Left lung (tissue), 10 donors: ENCODE results near the gene HYI. TPM values are rescaled to one million over a fixed set of nuclear protein-coding genes. Genes with fewer than 3 reads are reported as not detected.

Source experiments
- ATAC-seq: fragments of 200-7000 bp; cut with Tn5 transposase; one replicate; pipeline ENCODE4 v1.9.1; 2020; ENCODE audit warnings: moderate library complexity
- DNase-seq, 4 donors: peaks; one replicate each; pipeline ENCODE4 v3.0.0-alpha.2; 2013 to 2020
- H3K27ac ChIP-seq, 2 donors: fragments of 200-600 bp; sonication (generic) in 1 of 2; one replicate each; pipeline versions ENCODE4 v1.5.0 to v1.8.0; 2020 to 2021
- H3K27me3 ChIP-seq, 2 donors: fragments of 200-600 bp; sonication (generic) in 1 of 2; one replicate each; pipeline versions ENCODE4 v1.5.0 to v1.8.0; 2020 to 2021
- H3K36me3 ChIP-seq, 2 donors: fragments of 200-600 bp; sonication (generic) in 1 of 2; one replicate each; pipeline versions ENCODE4 v1.5.0 to v1.8.0; 2020 to 2021
- H3K4me1 ChIP-seq, 2 donors: fragments of 200-600 bp; one replicate each; pipeline ENCODE4 v1.8.0; 2021
- H3K4me3 ChIP-seq, 2 donors: fragments of 200-600 bp; sonication (generic) in 1 of 2; one replicate each; pipeline versions ENCODE4 v1.5.0 to v1.8.0; 2020 to 2021; ENCODE audit warnings: mild to moderate bottlenecking in 1 of 2
- H3K9me3 ChIP-seq, 2 donors: fragments of 200-600 bp; sonication (generic) in 1 of 2; one replicate each; pipeline versions ENCODE4 v1.5.0 to v1.8.0; 2020 to 2021
- intact Hi-C, 2 donors: fragments of 100-400 bp; cut with DNase I; formaldehyde crosslinking; loops; one replicate each; pipeline versions ENCODE4 v1.11.2 to v1.14.2; 2022
- polyA plus RNA-seq, 6 donors: library from polyadenylated mRNA; unstranded; fragments of 120-200 nt; gene quantifications; one replicate each; pipeline ENCODE4 v1.2.1, GENCODE V29; 2013; ENCODE audit not compliant: insufficient read length in 6 of 6
- total RNA-seq, 2 donors: library from RNA; stranded (reverse); fragmentation: NEBNext Ultra II Directional; extraction: Animal tissue kit (Norgen Biotek cat#: 25700); gene quantifications; one replicate each; pipeline ENCODE4 v1.2.1, GENCODE V29; 2021
- TF ChIP-seq, protein P1 (sequence below), 2 donors: fragments of 200-600 bp; sonication (generic) in 1 of 2; IDR thresholded peaks; one replicate each; pipeline versions ENCODE4 v1.5.0 to v1.8.0; 2021; ENCODE audit warnings: antibody characterized with exemption in 2 of 2
- donor health status: DM: no; HTN: yes; CAD: no.
- donor health status: DM: no; HTN: no; CAD: no.

The HYI gene
- total and polyA plus RNA-seq, 8 donors = 42.5 to 60.2 (median 48.9) TPM

DNA sequence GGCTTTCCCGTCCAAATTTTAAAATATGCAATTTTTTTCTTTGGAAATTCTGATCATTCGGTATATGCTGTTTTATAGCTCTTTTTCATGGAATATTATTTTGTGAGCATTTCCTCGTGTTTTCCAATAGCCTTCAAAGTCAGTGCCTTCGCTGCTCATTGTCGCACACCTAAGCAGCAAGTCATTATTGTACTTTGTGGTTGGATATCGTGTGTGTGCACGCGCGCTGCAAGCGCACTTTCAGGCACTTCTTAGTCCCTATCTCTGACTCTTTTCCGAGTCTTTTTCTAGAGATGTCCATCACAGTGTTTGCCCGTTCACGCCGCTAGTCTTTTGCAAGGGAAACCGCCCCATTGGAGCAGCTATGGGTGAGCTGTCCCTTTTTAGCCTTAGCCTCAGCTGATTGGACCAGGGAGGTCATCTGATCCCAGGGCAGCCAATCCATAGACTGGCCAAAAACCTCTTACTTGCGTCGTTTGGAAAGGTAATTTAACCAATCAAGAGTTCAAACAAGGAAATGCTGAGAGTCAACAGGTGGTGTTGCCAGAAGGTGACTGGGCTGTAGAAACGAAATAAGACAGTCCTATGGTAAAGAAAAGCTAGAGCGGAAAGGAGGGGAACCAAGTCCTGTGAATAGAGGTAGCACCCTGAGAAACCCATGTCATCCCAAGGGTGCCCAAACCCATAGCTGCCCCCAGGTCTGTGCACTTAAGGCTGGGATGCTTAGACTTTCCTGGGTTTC, 710 bp upstream of the HYI start:
- peak overlapping the region; percentile 48 to 54 for H3K4me3 ChIP-seq
- peak overlapping the region; percentile 83 to 89 for H3K27ac ChIP-seq
- ATAC-seq (peak; percentile 89), DNase-seq (peak; percentile 53 to 84 (median 77))
- intact Hi-C loops = no loop called here
- TF ChIP-seq, protein P1, sequence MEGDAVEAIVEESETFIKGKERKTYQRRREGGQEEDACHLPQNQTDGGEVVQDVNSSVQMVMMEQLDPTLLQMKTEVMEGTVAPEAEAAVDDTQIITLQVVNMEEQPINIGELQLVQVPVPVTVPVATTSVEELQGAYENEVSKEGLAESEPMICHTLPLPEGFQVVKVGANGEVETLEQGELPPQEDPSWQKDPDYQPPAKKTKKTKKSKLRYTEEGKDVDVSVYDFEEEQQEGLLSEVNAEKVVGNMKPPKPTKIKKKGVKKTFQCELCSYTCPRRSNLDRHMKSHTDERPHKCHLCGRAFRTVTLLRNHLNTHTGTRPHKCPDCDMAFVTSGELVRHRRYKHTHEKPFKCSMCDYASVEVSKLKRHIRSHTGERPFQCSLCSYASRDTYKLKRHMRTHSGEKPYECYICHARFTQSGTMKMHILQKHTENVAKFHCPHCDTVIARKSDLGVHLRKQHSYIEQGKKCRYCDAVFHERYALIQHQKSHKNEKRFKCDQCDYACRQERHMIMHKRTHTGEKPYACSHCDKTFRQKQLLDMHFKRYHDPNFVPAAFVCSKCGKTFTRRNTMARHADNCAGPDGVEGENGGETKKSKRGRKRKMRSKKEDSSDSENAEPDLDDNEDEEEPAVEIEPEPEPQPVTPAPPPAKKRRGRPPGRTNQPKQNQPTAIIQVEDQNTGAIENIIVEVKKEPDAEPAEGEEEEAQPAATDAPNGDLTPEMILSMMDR (IDR thresholded peaks at IDR 0.05) = peak in 1 of 2 donors; percentile 11
- H3K36me3 ChIP-seq = peaks cover 0 to 29% of the 10 kb centered on the region in 2 donors
- peaks cover 0 to 14% of the 10 kb centered on the region in 2 donors for H3K4me1 ChIP-seq
- H3K27me3 ChIP-seq = no peaks in the 10 kb centered on the region
- no peaks in the 10 kb centered on the region for H3K9me3 ChIP-seq

DNA sequence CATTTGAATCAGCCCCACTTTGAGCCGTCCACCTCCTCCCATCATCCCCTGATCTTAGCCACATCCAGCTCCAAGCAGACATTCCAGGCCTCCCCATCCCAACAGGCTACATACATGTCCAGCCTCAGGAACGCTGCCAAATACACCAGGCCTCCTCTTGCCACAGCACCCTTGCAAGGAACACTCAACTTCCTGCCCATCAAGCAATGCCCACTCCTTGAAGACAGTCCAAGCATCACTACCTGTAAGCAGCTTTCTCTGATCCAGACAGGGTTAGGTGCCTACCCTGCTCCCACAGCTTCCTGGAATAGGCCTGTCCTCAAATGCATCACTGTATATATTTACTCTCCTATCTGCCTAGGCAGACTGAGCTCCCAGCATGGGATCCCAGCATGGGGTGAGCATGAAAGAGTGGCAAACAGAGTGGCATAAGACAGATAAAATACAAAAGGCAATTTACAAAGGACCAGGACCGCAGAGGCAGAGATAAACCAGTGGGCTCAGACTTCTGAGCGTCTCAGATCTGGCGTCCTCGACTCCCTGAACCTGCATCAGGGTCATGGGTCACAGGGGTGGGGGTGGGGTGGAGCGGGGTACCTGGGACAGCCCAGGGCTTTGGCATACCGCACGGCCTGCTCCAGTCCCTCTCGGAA, 816 bp downstream of the HYI start:
- peak; percentile 3 for ATAC-seq
- H3K27me3 ChIP-seq = no peaks in the 10 kb centered on the region
- peaks cover 5 to 44% of the 10 kb centered on the region in 2 donors for H3K36me3 ChIP-seq
- intact Hi-C loops = no loop called here
- peak overlapping the region; percentile 48 to 54 for H3K4me3 ChIP-seq
- no peaks in the 10 kb centered on the region for H3K9me3 ChIP-seq
- TF ChIP-seq, protein P1 (IDR thresholded peaks at IDR 0.05) = no peak
- peaks cover 0 to 14% of the 10 kb centered on the region in 2 donors for H3K4me1 ChIP-seq
- no peak for DNase-seq
- H3K27ac ChIP-seq = peak overlapping the region; percentile 83 to 89

DNA sequence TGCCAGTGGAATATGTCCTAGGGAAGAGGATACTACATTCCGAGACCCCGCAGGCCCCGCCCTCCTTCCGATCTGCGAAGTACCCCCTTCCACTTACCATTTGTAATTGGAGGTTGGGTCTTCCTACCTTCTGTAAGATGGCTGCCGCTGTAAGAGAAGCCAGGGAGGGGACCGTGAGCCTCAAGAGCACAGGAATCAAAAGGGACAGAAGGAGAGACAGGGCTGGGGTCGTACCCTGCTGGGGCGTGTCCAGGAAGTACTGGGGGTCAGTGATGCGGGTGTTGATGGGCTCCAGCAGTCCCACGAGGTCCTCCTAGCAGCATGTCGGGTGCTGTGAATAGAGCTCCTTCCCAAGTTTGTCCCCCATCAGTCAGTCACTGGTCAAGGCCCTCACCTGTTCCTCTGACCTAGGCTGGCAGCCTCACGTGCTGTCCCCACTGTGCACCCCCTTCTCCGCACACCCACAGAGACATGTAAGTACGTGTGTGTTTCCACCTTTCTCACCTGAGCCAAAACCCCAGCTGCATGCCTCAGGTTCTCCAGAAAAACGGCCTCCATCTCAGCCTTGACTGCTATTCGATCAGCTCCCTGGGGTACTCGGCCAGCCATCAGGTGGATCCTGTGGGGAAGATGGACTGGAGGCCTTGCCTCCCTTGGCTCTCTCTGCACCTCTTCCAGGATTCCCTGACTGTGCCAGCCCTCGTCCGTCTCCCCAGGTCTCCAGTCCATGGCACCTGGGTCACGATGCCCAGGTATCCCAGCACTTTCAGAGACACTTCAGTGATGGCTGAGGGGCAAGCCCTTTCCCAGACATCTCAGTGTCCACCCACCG, 1.8 kb downstream of the HYI start:
- intact Hi-C loops = no loop called here
- Histone ChIP-seq H3K27ac (no peak overlapping the region), H3K27me3 (no peaks in the 10 kb centered on the region), H3K4me3 (no peak overlapping the region), H3K4me1 (peaks cover 0 to 14% of the 10 kb centered on the region in 2 donors), H3K36me3 (peaks cover 5 to 54% of the 10 kb centered on the region in 2 donors), H3K9me3 (no peaks in the 10 kb centered on the region)
- DNase-seq (no peak), ATAC-seq (no peak)
- TF ChIP-seq, protein P1 (IDR thresholded peaks at IDR 0.05) = no peak

DNA sequence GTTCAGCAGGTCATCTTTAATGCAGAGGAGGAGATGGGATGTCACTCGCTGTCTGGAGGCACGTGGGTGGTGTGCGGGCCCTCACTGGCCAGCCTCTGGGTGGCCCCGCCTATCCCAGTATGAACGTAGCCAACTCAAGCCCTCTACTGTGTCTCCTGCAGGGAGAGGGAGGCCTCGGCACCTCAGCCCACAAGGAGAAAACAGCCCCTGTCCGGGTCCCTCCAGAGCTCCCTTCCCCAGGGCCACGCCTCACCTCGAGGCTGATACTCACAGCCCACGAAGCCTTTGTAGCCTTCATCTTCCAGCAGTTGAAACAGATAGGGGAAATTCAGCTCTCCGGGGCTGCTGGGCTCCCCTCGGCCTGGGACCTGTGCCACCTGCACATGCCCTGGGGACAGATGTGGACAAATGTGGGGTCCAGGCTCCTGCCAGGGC, 2.6 kb downstream of the HYI start:
- intact Hi-C loops = no loop called here
- Histone ChIP-seq H3K36me3 (peaks cover 5 to 62% of the 10 kb centered on the region in 2 donors), H3K4me1 (peaks cover 0 to 14% of the 10 kb centered on the region in 2 donors), H3K4me3 (no peak overlapping the region), H3K27me3 (no peaks in the 10 kb centered on the region), H3K9me3 (no peaks in the 10 kb centered on the region), H3K27ac (no peak overlapping the region)
- ATAC-seq (no peak), DNase-seq (no peak)
- TF ChIP-seq, protein P1 (IDR thresholded peaks at IDR 0.05) = no peak
